Esophagus (tissue), 2 donors: Measurements from ENCODE around the gene DNAJC13. TPM values are rescaled to one million over a fixed set of nuclear protein-coding genes. Genes with fewer than 3 reads are reported as not detected.
"Not testable (repeated sequence)": the region's sequence is repeated elsewhere in the genome, so short reads cannot be mapped to it uniquely, and the experiment has no call there.

ENCODE experiments used
- H3K27ac ChIP-seq, 2 donors: one replicate each; pipeline ENCODE4 v1.5.1; 2013; ENCODE audit warnings: low read depth in 2 of 2, mild to moderate bottlenecking in 2 of 2, inconsistent platforms in 1 of 2, low read length in 1 of 2, moderate library complexity in 1 of 2
- H3K27me3 ChIP-seq, 2 donors: one replicate each; pipeline ENCODE4 v1.6.1; 2013; ENCODE audit warnings: low read length in 2 of 2, control low read depth in 1 of 2, mild to moderate bottlenecking in 1 of 2; ENCODE audit not compliant: insufficient read depth in 2 of 2, control insufficient read depth in 1 of 2
- H3K36me3 ChIP-seq, 2 donors: one replicate each; pipeline ENCODE4 v1.6.1; 2013; ENCODE audit warnings: low read length in 1 of 2; ENCODE audit not compliant: control insufficient read depth in 2 of 2, insufficient read depth in 2 of 2
- H3K4me1 ChIP-seq, 2 donors: one replicate each; pipeline ENCODE4 v1.6.1; 2013; ENCODE audit warnings: low read length in 1 of 2; ENCODE audit not compliant: control insufficient read depth in 2 of 2, insufficient read depth in 2 of 2
- H3K4me3 ChIP-seq, 2 donors: one replicate each; pipeline ENCODE4 v1.5.1; 2013; ENCODE audit warnings: low read length in 2 of 2, mild to moderate bottlenecking in 2 of 2, low read depth in 1 of 2, moderate library complexity in 1 of 2
- H3K9me3 ChIP-seq, 2 donors: one replicate each; pipeline ENCODE4 v1.6.1; 2013; ENCODE audit warnings: mild to moderate bottlenecking in 2 of 2, low read depth in 1 of 2, low read length in 1 of 2, moderate library complexity in 1 of 2; ENCODE audit not compliant: control insufficient read depth in 2 of 2, insufficient read depth in 1 of 2
- WGBS, 2 donors: extraction: QIAGEN DNeasy Blood & Tissue Kit; methylation state at CpG; one replicate each; pipeline ENCODE4 v1.1.7; 2013; 5-methylcytosine and 5-hydroxymethylcytosine counted together
- polyA plus RNA-seq, 2 donors: library from polyadenylated mRNA; stranded (reverse); fragments of 200-250 nt; gene quantifications; one replicate each; pipeline ENCODE4 v1.2.3, GENCODE V29; 2013
- donor health status: healthy with polysubstance abuse.
- donor health status: Bipolar disorder and iron deficiency.

The DNAJC13 gene
- polyA plus RNA-seq, 2 donors: 5.9 to 7.4 TPM

GRCh38 chr3:132382267-132382666, 35.0 kb upstream of the DNAJC13 start:
- no peaks in the 10 kb centered on the region for H3K27me3 ChIP-seq
- peaks cover 0 to 3% of the 10 kb centered on the region in 2 donors for H3K9me3 ChIP-seq
- 45 to 58% methylated on average over 4 of the region's 4 CpGs for WGBS, 2 donors
- no peak overlapping the region for H3K27ac ChIP-seq
- no peaks in the 10 kb centered on the region for H3K4me1 ChIP-seq
- no peak overlapping the region for H3K4me3 ChIP-seq
- no peaks in the 10 kb centered on the region for H3K36me3 ChIP-seq

DNA sequence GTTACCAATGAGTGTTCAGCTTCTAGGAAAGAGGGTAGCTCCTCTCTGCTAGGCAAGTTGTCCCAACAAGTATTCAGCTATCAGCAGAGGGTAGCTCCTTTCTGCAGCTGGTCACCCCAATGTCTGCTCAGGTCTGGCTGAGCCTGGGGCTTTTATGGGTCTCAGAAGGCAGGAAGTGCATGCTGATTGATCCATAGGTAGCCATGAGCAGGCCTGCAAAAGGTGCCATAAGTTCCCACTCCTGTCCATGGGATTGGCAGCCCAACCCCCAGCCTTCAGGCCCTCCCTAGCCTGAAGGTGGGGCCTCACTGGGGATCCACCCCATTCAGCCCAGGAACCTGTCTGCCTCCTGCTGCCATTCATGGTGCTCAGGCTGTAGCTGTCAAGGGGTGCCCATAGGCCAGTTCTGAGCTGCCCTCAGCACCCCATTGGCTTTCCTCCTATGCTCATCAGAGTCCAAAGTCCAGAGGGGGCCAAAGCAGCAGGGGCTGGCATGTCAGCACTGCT, 34.6 kb upstream of the DNAJC13 start:
- H3K27me3 ChIP-seq: no peaks in the 10 kb centered on the region
- no peaks in the 10 kb centered on the region for H3K36me3 ChIP-seq
- H3K4me1 ChIP-seq: no peaks in the 10 kb centered on the region
- H3K9me3 ChIP-seq: peaks cover 0 to 3% of the 10 kb centered on the region in 2 donors
- no peak overlapping the region for H3K4me3 ChIP-seq
- no peak overlapping the region for H3K27ac ChIP-seq

- WGBS, 2 donors: 91% methylated on average over 8 of the region's 8 CpGs
- Histone ChIP-seq H3K27me3 (no peaks in the 10 kb centered on the region), H3K27ac (no peak overlapping the region), H3K4me3 (no peak overlapping the region), H3K9me3 (peaks cover 0 to 3% of the 10 kb centered on the region in 2 donors), H3K4me1 (no peaks in the 10 kb centered on the region), H3K36me3 (no peaks in the 10 kb centered on the region)
These were observed 31.0 kb upstream of the DNAJC13 start for GRCh38 chr3:132386259-132386658.

GRCh38 chr3:132392675-132393074, 24.6 kb upstream of the DNAJC13 start:
- H3K27ac ChIP-seq, H3K4me3 ChIP-seq: not testable (repeated sequence)
- 89 to 95% methylated on average over 1 of the region's 1 CpG for WGBS, 2 donors

GRCh38 chr3:132394320-132394719, 23.0 kb upstream of the DNAJC13 start:
- no peaks in the 10 kb centered on the region for H3K4me1 ChIP-seq
- H3K27me3 ChIP-seq: no peaks in the 10 kb centered on the region
- H3K36me3 ChIP-seq: no peaks in the 10 kb centered on the region
- no peak overlapping the region for H3K27ac ChIP-seq
- no peak overlapping the region for H3K4me3 ChIP-seq
- H3K9me3 ChIP-seq: peaks cover 0 to 4% of the 10 kb centered on the region in 2 donors
- 24 to 25% methylated on average over 2 of the region's 2 CpGs for WGBS, 2 donors

More at GRCh38 chr3:132392675-132393074, 24.6 kb upstream of the DNAJC13 start:
- not testable (repeated sequence) for H3K36me3 ChIP-seq, H3K9me3 ChIP-seq, H3K4me1 ChIP-seq, H3K27me3 ChIP-seq

- 78 to 92% methylated on average over 1 of the region's 1 CpG for WGBS, 2 donors
These were observed 22.2 kb upstream of the DNAJC13 start for GRCh38 chr3:132395126-132395525.

GRCh38 chr3:132396255-132396654, 21.0 kb upstream of the DNAJC13 start:
- peaks cover 0 to 4% of the 10 kb centered on the region in 2 donors for H3K9me3 ChIP-seq
- H3K4me3 ChIP-seq: no peak overlapping the region
- no peak overlapping the region for H3K27ac ChIP-seq
- WGBS, 2 donors: 94 to 97% methylated on average over 24 of the region's 24 CpGs
- no peaks in the 10 kb centered on the region for H3K36me3 ChIP-seq
- H3K27me3 ChIP-seq: no peaks in the 10 kb centered on the region
- H3K4me1 ChIP-seq: no peaks in the 10 kb centered on the region

More at GRCh38 chr3:132395126-132395525, 22.2 kb upstream of the DNAJC13 start:
- no peaks in the 10 kb centered on the region for H3K27me3 ChIP-seq
- H3K4me1 ChIP-seq: no peaks in the 10 kb centered on the region
- H3K9me3 ChIP-seq: peaks cover 0 to 4% of the 10 kb centered on the region in 2 donors
- H3K4me3 ChIP-seq: no peak overlapping the region
- H3K36me3 ChIP-seq: no peaks in the 10 kb centered on the region
- H3K27ac ChIP-seq: no peak overlapping the region

- not testable (repeated sequence) for H3K36me3 ChIP-seq, H3K4me3 ChIP-seq, H3K9me3 ChIP-seq, H3K27ac ChIP-seq, H3K27me3 ChIP-seq, H3K4me1 ChIP-seq
- 86 to 94% methylated on average over 8 of the region's 8 CpGs for WGBS, 2 donors
These were observed 20.5 kb upstream of the DNAJC13 start for GRCh38 chr3:132396776-132397175.

DNA sequence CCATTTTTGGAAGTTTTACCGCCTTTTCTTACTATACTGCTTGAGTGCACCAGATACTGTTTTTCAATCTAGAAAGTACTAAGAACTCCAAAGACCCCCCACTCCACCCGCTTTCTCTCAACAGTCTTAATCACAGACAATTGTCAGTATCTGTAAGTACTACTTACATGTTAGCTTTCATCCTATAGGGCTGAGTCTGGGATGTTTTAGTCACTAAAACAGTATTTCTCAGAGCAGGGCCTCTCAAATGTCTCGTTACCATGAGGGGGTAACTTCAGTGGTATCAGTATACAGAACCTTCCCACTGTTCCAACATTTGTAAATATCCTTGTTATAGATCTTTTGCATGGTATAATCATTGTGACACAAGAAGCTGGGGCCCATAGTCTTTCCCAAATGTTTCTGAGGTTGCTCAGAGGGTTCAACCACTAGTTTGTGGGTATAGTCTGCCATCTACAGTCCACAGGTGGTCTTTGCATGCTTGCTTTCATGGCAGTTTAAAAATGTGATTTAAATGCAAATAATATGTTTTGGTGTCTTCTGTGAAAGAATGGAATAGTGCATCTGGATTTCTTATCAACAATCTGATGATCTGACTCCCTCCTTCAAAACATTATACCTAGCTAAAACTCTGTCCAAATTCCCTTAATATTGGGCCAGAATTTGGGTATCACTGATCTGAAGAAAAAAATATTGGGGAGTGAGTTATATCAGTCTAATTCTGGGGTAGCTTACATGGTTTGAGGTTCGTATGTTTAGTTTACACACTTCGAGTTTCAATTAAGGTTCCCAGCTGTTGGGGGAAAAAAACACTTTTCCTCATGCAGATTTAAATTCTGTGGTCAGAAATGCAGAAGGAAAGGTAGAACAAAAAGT, 18.0 kb upstream of the DNAJC13 start:
- 66 to 72% methylated on average over 5 of the region's 5 CpGs for WGBS, 2 donors
- H3K36me3 ChIP-seq: no peaks in the 10 kb centered on the region

GRCh38 chr3:132401255-132401654, 16.0 kb upstream of the DNAJC13 start:
- Histone ChIP-seq H3K9me3 (peaks cover 0 to 3% of the 10 kb centered on the region in 2 donors), H3K36me3 (no peaks in the 10 kb centered on the region), H3K27me3 (no peaks in the 10 kb centered on the region), H3K4me1 (no peaks in the 10 kb centered on the region), H3K4me3 (no peak overlapping the region), H3K27ac (no peak overlapping the region)
- 89 to 90% methylated on average over 13 of the region's 13 CpGs for WGBS, 2 donors

More for the DNA sequence above, 18.0 kb upstream of the DNAJC13 start:
- Histone ChIP-seq H3K27ac (no peak overlapping the region), H3K27me3 (no peaks in the 10 kb centered on the region), H3K4me1 (no peaks in the 10 kb centered on the region), H3K9me3 (peaks cover 0 to 4% of the 10 kb centered on the region in 2 donors), H3K4me3 (no peak overlapping the region)
